ENCODE measurements around the gene CHST5.
"Not testable (repeated sequence)": the region's sequence is repeated elsewhere in the genome, so short reads cannot be mapped to it uniquely, and the experiment has no call there.

DNA sequence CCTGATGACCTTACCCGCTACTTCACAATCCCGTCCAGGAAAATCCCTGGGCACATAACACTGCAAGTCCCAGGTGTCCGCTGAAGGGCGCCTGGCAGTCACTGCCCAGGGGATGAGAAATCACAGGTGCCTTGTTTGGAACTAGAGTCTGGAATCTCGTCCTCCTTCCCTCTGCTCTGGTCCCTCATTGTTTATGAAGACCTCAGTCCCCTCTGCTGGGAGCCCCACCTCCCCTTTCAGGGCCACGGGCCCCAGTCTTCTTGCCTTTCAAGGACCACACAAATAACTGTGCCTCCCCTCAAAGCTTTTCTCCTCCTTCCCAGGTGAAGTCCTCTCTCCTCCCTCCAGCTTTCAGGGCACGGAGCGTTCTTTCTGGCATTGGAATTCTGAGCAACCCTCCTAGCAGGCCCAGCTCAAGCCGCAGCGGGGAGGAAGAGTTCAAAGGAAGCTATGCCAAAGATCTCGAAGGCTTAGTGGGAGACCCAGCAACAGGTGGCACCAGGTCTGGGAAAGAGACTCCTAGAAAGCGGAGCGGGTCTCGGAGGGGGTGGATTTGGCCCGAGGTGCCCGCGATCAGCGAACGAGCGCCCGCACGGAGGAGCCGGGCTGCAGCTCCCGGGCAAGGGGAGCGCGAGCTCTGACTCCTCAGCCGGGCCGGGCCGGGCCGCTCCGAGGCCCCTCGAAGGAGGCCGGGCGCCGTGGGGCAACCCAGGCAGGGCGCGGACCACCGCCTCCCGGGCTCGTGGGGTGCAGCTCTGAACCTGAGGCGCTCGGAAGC, 19.5 kb downstream of the CHST5 start:
- not testable (repeated sequence) for TF ChIP-seq CTCF (IDR thresholded peaks at IDR 0.05; ENCODE audit: extremely low read depth in 1 of 2, insufficient read depth in 1 of 2, low read depth in 1 of 2, low read length in 2 of 2); POLR2A (IDR thresholded peaks at IDR 0.05; ENCODE audit: low read depth, low read length)
- TF ChIP-seq, protein P1, sequence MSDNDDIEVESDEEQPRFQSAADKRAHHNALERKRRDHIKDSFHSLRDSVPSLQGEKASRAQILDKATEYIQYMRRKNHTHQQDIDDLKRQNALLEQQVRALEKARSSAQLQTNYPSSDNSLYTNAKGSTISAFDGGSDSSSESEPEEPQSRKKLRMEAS (IDR thresholded peaks at IDR 0.05; ENCODE audit: insufficient read depth, insufficient read length) = not testable (repeated sequence)
